H9 (cell line): ENCODE measurements around the gene PPP1R13B. TPM values are rescaled to one million over a fixed set of nuclear protein-coding genes. Genes with fewer than 3 reads are reported as not detected.

Experiments
- DNase-seq: peaks from one replicate; pipeline ENCODE4 v3.0.0-alpha.2; 2017
- H2AFZ ChIP-seq: one replicate; pipeline ENCODE4 v1.6.1; 2013; ENCODE audit warnings: mild to moderate bottlenecking, low read length, control low read depth, moderate library complexity
- H2AK5ac ChIP-seq: 2 replicates; pipeline ENCODE4 v1.6.1; 2013; ENCODE audit warnings: low read length, control low read depth, mixed read lengths; ENCODE audit not compliant: insufficient read length
- H2BK120ac ChIP-seq: one replicate; pipeline ENCODE4 v1.6.1; 2013; ENCODE audit warnings: low read depth, mild to moderate bottlenecking, low read length, control low read depth, inconsistent platforms; ENCODE audit not compliant: poor library complexity, severe bottlenecking
- H2BK12ac ChIP-seq: 2 replicates; pipeline ENCODE4 v1.6.1; 2013; ENCODE audit warnings: low read length, control low read depth, mixed read lengths, low read depth; ENCODE audit not compliant: insufficient read length
- H2BK15ac ChIP-seq: 2 replicates; pipeline ENCODE4 v1.6.1; 2013; ENCODE audit warnings: low read depth, low read length, control low read depth
- H2BK20ac ChIP-seq: one replicate; pipeline ENCODE4 v1.6.1; 2013; ENCODE audit warnings: low read depth, mild to moderate bottlenecking, low read length, control low read depth, inconsistent platforms; ENCODE audit not compliant: poor library complexity, severe bottlenecking
- H2BK5ac ChIP-seq: 2 replicates; pipeline ENCODE4 v1.6.1; 2013; ENCODE audit warnings: low read length, control low read depth, mixed read lengths; ENCODE audit not compliant: insufficient read length
- H3K14ac ChIP-seq: 2 replicates; pipeline ENCODE4 v1.6.1; 2013; ENCODE audit warnings: low read length, control low read depth; ENCODE audit not compliant: insufficient read depth
- H3K18ac ChIP-seq: 2 replicates; pipeline ENCODE4 v1.6.1; 2013; ENCODE audit warnings: low read depth, mild to moderate bottlenecking, mixed read lengths, low read length, control low read depth; ENCODE audit not compliant: insufficient read length
- H3K23ac ChIP-seq: 2 replicates; pipeline ENCODE4 v1.6.1; 2013; ENCODE audit warnings: low read length, control low read depth, mixed read lengths, low read depth; ENCODE audit not compliant: insufficient read length
- H3K23me2 ChIP-seq: 2 replicates; pipeline ENCODE4 v1.6.1; 2013; ENCODE audit warnings: low read depth, mild to moderate bottlenecking, mixed read lengths, low read length, control low read depth; ENCODE audit not compliant: insufficient read length, poor library complexity, severe bottlenecking
- H3K27ac ChIP-seq: 2 replicates; pipeline ENCODE4 v1.5.1; 2013; ENCODE audit warnings: low read length, control low read depth, mixed read lengths, low read depth; ENCODE audit not compliant: insufficient read length
- H3K27me3 ChIP-seq: 2 replicates; pipeline ENCODE4 v1.6.1; 2013; ENCODE audit warnings: low read length, control low read depth, inconsistent platforms; ENCODE audit not compliant: insufficient read depth
- H3K4ac ChIP-seq: 2 replicates; pipeline ENCODE4 v1.6.1; 2013; ENCODE audit warnings: low read depth, mild to moderate bottlenecking, control low read depth, inconsistent platforms, low read length, moderate library complexity
- H3K4me1 ChIP-seq: 2 replicates; pipeline ENCODE4 v1.6.1; 2013; ENCODE audit warnings: low read length, control low read depth, inconsistent platforms; ENCODE audit not compliant: insufficient read depth
- H3K4me2 ChIP-seq: 2 replicates; pipeline ENCODE4 v1.6.1; 2013; ENCODE audit warnings: low read length, control low read depth, mixed read lengths; ENCODE audit not compliant: insufficient read length, insufficient read depth
- H3K56ac ChIP-seq: 2 replicates; pipeline ENCODE4 v1.6.1; 2013; ENCODE audit warnings: low read depth, mild to moderate bottlenecking, mixed read lengths, low read length, control low read depth; ENCODE audit not compliant: insufficient read length
- H3K79me1 ChIP-seq: 2 replicates; pipeline ENCODE4 v1.6.1; 2013; ENCODE audit warnings: low read depth, mild to moderate bottlenecking, moderate library complexity, low read length, control low read depth, inconsistent platforms; ENCODE audit not compliant: insufficient read depth, poor library complexity, severe bottlenecking
- H3K79me2 ChIP-seq: 2 replicates; pipeline ENCODE4 v1.6.1; 2013; ENCODE audit warnings: low read length, control low read depth, inconsistent platforms; ENCODE audit not compliant: insufficient read depth
- H3K9ac ChIP-seq: 2 replicates; pipeline ENCODE4 v1.6.1; 2013; ENCODE audit warnings: low read length, control low read depth, mixed read lengths; ENCODE audit not compliant: insufficient read length; ENCODE audit errors: extremely low read depth
- H3K9me3 ChIP-seq: one replicate; pipeline ENCODE4 v1.6.1; 2013; ENCODE audit warnings: low read depth, low read length, inconsistent platforms; ENCODE audit not compliant: control insufficient read depth
- H3T11ph ChIP-seq: one replicate; pipeline ENCODE4 v1.6.1; 2013; ENCODE audit warnings: mild to moderate bottlenecking, low read length, control low read depth, inconsistent platforms
- H4K20me1 ChIP-seq: one replicate; pipeline ENCODE4 v1.6.1; 2013; ENCODE audit not compliant: control insufficient read depth, insufficient read length, insufficient read depth
- H4K5ac ChIP-seq: 2 replicates; pipeline ENCODE4 v1.6.1; 2013; ENCODE audit warnings: low read depth, mild to moderate bottlenecking, mixed read lengths, low read length, control low read depth; ENCODE audit not compliant: insufficient read length
- H4K8ac ChIP-seq: replicated peaks from 2 replicates; pipeline ENCODE4 v1.6.1; 2013; ENCODE audit warnings: low read length, control low read depth, mixed read lengths, low read depth; ENCODE audit not compliant: insufficient read length
- H4K91ac ChIP-seq: 2 replicates; pipeline ENCODE4 v1.6.1; 2013; ENCODE audit warnings: low read depth, mild to moderate bottlenecking, moderate library complexity, mixed read lengths, low read length, control low read depth; ENCODE audit not compliant: insufficient read length
- H3K27ac Mint-ChIP-seq, 3 experiments: 2 replicates in 2 of 3; 3 replicates in 1 of 3; pipeline ENCODE4 v1.8.0; 2020 to 2021; ENCODE audit warnings: mixed read lengths in 3 of 3, mild to moderate bottlenecking in 1 of 3, moderate library complexity in 1 of 3
- H3K27me3 Mint-ChIP-seq: 2 replicates; pipeline ENCODE4 v1.8.0; 2021; ENCODE audit warnings: low read depth, mild to moderate bottlenecking, moderate library complexity, mixed read lengths
- H3K36me3 Mint-ChIP-seq, 3 experiments: 2 replicates in 2 of 3; 3 replicates in 1 of 3; pipeline ENCODE4 v1.8.0; 2020 to 2021; ENCODE audit warnings: low read depth in 3 of 3, mixed read lengths in 3 of 3; ENCODE audit not compliant: insufficient read depth in 1 of 3
- H3K4me1 Mint-ChIP-seq, 2 experiments: 2 replicates each; pipeline ENCODE4 v1.8.0; 2020; ENCODE audit warnings: mixed read lengths in 2 of 2
- H3K4me3 Mint-ChIP-seq, 2 experiments: 2 replicates in 1 of 2; 3 replicates in 1 of 2; pipeline ENCODE4 v1.8.0; 2020 to 2021; ENCODE audit warnings: mild to moderate bottlenecking in 2 of 2, mixed read lengths in 2 of 2, moderate library complexity in 1 of 2
- H3K9me3 Mint-ChIP-seq, 2 experiments: 2 replicates in 1 of 2; 3 replicates in 1 of 2; pipeline ENCODE4 v1.8.0; 2020; ENCODE audit warnings: mild to moderate bottlenecking in 2 of 2, mixed read lengths in 2 of 2, moderate library complexity in 1 of 2
- whole genome bisulfite sequencing: extraction: QIAGEN DNeasy Blood & Tissue Kit; methylation state at CpG from one replicate; pipeline ENCODE4 v1.1.7; 2013; ENCODE audit warnings: missing lambda C conversion rate, low lambda C conversion rate, mixed read lengths; ENCODE audit not compliant: insufficient read length; ENCODE audit errors: extremely low coverage; 5-methylcytosine and 5-hydroxymethylcytosine counted together
- total RNA-seq: library from RNA; stranded (reverse); gene quantifications from 2 replicates; pipeline ENCODE4 v1.2.1, GENCODE V29; 2021
- TF ChIP-seq, protein P1 (sequence below): fragments of 200-600 bp; sonication (generic); conservative IDR thresholded peaks from 3 replicates; pipeline ENCODE4 v1.8.0; 2021; ENCODE audit warnings: antibody characterized with exemption, mild to moderate bottlenecking

The PPP1R13B gene
- total RNA-seq, 1 experiment from 2014 or later: 6.0 TPM

DNA sequence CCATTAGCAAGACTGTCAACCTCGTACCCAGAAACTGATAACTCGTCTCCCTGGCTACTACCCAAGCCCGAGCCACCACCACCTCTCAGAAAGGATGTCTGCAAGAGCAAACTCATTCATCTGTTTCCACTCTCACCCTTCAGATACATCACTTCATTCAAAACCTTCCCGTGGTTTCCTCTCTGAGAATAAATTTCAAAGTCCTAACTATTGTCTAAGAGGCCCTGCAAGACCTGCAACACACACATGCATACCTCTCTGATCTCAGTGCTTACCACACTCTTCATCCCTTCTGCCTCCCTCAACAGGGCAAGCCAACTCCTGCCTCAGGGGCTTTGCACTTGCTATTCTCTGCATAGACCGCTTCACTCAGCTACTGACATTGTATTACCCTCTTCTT, 40.6 kb downstream of the PPP1R13B start:
- Histone ChIP-seq H2BK20ac (no peak overlapping the region), H2AFZ (no peak overlapping the region), H4K91ac (no peak overlapping the region), H2BK120ac (no peak overlapping the region), H3K79me2 (no peaks in the 10 kb centered on the region), H3K56ac (no peak overlapping the region), H3K23me2 (no peaks in the 10 kb centered on the region), H4K5ac (no peak overlapping the region), H3K4me1 (no peaks in the 10 kb centered on the region), H3T11ph (no peak overlapping the region), H3K9ac (no peak overlapping the region), H2BK15ac (no peak overlapping the region; the same call in 1 of the 2 replicates), H3K14ac (no peak overlapping the region), H4K20me1 (no peaks in the 10 kb centered on the region), H3K4me2 (no peak overlapping the region), H2AK5ac (no peak overlapping the region), H2BK12ac (no peak overlapping the region), H3K23ac (no peak overlapping the region), H3K79me1 (no peaks in the 10 kb centered on the region), H3K9me3 (no peaks in the 10 kb centered on the region), H2BK5ac (no peak overlapping the region), H3K27me3 (no peaks in the 10 kb centered on the region), H4K8ac (no peak overlapping the region), H3K4ac (no peak overlapping the region), H3K18ac (no peak overlapping the region), H3K27ac (no peak overlapping the region)
- H3K9me3 Mint-ChIP-seq: no peaks in the 10 kb centered on the region
- no CpG with 5 or more reads among the region's 5 CpGs for WGBS
- H3K4me1 Mint-ChIP-seq: peaks cover 0 to 7% of the 10 kb centered on the region in 2 experiments; a peak in 2 of 4 replicates
- no peaks in the 10 kb centered on the region; the same call in 1 of the 2 replicates for H3K27me3 Mint-ChIP-seq
- H3K27ac Mint-ChIP-seq: no peak overlapping the region; a peak in 1 of 7 replicates
- no peak for DNase-seq
- TF ChIP-seq, protein P1, sequence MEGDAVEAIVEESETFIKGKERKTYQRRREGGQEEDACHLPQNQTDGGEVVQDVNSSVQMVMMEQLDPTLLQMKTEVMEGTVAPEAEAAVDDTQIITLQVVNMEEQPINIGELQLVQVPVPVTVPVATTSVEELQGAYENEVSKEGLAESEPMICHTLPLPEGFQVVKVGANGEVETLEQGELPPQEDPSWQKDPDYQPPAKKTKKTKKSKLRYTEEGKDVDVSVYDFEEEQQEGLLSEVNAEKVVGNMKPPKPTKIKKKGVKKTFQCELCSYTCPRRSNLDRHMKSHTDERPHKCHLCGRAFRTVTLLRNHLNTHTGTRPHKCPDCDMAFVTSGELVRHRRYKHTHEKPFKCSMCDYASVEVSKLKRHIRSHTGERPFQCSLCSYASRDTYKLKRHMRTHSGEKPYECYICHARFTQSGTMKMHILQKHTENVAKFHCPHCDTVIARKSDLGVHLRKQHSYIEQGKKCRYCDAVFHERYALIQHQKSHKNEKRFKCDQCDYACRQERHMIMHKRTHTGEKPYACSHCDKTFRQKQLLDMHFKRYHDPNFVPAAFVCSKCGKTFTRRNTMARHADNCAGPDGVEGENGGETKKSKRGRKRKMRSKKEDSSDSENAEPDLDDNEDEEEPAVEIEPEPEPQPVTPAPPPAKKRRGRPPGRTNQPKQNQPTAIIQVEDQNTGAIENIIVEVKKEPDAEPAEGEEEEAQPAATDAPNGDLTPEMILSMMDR: no peak
- no peaks in the 10 kb centered on the region for H3K36me3 Mint-ChIP-seq
- H3K4me3 Mint-ChIP-seq: no peak overlapping the region
